ENCODE measurements around the gene SPATA21.

- TF ChIP-seq EZH2 (IDR thresholded peaks at IDR 0.05; ENCODE audit: low read length) = no peak
- TF ChIP-seq CTCF (optimal IDR thresholded peaks at IDR 0.05 in 1 of 3, IDR thresholded peaks at IDR 0.05 in 1 of 3, conservative IDR thresholded peaks at IDR 0.05 in 1 of 3; ENCODE audit: extremely low read depth in 1 of 3, insufficient read depth in 2 of 3, low read length in 3 of 3) = no peak
Observed at GRCh38 chr1:16445052-16445451, 7.8 kb upstream of the SPATA21 start.
